ENCODE measurements around the gene PRMT5.

GRCh38 chr14:22893706-22894105 is 35.5 kb downstream of the PRMT5 start:
- TF ChIP-seq CTCF (conservative IDR thresholded peaks at IDR 0.05), result no peak
- no peak for TF ChIP-seq ZFX (IDR thresholded peaks at IDR 0.05)
